HG02759 (cell line): ENCODE data around the gene KDM2B.
A peak's percentile ranks its signal among the peaks of the same experiment; 100 is the strongest.

Experiments
- ATAC-seq: cut with Tn5 transposase; IDR thresholded peaks from one replicate; pipeline ENCODE4 v1.9.1; 2021; ENCODE audit warnings: mild to moderate bottlenecking, moderate library complexity; ENCODE audit not compliant: unreplicated experiment

Gene KDM2B

GRCh38 chr12:121440768-121441167, 140.1 kb downstream of the KDM2B start:
- no peak for ATAC-seq

- no peak for ATAC-seq
Measured at GRCh38 chr12:121439715-121440114, 141.1 kb downstream of the KDM2B start.

DNA sequence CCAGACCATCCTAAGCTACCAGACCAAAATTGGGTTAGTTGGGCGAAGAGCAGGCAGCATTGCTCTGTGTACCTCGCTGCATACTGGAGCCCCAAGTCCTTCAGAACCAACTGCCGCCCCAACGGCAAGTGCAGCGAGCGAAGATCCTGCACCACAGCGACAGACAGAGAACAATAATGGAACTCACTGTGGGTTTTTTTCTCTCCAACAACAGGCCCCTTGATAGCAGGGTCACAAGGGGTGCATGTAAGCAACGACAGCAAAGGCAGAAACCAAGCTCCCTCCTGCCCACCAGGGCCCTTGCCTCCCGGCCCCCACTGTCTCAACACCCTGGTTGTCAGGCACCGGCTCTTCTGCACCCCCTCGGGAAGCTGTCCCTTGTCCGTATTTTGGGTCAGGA, 141.9 kb downstream of the KDM2B start:
- ATAC-seq, result no peak

DNA sequence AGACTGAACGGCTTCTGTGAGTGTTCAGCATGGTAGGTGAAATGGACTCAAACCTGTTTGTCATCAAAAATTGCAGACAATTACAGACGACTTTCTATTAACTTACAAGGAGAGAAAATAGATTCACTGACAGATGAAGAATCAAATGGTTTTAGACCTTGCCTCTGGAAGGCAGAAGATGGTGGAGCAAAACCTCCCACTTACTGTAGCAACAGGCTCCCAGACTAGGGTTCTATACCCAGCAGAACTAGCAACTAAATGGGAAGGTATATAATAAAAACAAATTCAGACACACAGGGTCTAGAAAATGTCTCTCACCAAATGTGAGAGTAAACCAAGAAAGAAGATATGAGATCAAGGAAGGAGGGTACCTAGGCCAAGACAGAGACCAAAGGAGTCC, 144.1 kb downstream of the KDM2B start:
- ATAC-seq, result no peak

DNA sequence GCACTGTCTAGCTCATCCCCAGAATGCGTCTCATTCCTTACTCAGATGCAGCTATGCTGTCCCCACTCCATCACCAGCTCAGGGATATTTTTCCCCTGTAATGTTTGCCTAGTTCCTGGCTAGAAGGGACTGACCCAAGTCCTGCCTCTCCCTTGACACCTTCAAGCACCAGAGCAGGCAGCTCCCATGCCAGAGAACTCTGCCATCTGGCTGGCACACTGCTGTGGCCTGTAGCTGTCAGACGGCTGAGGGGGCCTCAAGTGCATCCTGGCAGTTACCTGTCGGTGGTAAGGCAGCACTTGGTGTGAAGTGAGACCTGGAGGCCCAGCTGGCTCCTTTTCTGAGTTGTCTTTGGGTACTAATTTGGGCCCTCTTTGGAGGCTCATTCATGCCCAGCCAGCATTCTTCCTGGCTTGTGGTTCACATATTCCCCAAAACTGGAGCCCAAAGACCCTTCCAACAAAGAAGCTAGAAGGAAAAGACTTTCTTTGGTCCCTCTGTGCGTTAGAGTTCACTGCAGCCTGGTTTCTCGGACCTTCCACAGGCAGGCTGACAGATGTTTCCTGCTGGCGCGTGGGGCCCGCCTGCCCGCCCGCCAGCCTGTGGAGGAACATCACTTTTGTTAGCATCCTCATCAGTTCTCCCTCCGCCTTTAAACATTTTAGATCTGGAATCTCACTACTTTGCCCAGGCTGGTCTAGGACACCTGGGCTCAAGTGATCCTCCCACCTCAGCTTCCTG, 147.9 kb downstream of the KDM2B start:
- no peak for ATAC-seq

- ATAC-seq, result no peak
Measured at GRCh38 chr12:121430833-121431415, 149.9 kb downstream of the KDM2B start.

DNA sequence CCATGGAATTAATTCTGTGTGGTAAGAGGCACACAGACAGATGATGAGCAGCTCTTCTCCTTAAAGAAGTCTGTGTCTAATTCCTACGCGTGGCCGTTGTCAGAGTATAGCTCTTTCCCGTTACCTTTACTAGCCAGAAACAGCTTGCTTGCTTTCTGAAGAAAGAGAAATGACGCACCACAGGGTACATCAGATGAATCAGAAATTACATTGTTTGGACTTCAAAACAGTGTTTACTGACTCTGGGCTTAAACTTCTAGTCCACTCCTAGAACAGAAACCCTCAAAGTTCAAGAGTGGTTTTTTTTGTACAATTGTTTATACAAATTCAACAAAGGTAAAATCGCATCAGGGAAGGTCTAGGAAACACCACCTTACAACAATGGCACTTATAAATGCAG, 151.9 kb downstream of the KDM2B start:
- ATAC-seq, result no peak

GRCh38 chr12:121427556-121428050, 153.2 kb downstream of the KDM2B start:
- no peak for ATAC-seq

- ATAC-seq, result no peak
Measured at GRCh38 chr12:121424624-121424975, 156.2 kb downstream of the KDM2B start.

DNA sequence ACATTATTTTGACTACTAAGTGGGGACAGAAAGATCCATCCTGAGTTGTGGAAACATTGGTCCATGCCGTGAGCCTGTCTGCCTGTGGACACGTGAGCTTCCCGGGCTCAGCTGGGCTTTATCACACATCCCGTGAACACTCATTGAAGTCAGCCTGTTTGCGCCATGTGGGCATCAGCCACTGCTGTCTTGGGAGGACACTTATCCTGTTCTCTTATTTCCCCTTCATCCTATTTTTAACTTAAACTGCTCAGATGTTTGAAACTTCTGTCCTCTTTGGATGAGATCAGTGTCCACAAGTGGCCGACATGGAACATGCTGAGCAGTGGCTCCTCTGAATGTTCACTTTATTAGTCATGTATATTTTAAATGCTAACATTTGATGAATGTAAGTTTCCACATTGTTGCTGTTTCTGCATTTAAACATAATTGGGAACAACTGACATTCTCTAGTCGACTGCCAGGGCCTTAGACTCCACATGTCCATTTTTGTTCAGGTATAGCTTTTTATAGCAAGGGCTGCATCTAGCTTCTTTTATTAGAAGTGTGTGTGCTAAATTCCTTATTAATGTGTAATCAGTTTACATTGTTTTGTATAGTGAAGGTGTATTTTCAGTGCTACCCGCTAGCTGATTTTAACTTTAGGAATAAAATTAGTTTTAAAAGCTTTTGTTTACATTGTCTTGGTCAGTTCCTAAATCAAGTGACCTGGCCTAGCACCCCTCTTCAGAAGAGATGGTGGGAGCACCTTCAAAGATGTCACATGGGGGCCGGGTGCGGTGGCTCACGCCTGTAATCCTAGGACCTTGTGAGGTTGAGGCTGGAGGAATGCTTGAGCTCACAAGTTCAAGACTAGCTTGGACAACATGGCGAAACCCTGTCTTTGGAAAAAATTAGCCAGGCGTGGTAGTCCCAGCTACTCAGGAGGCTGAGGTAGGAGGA, 156.9 kb downstream of the KDM2B start:
- ATAC-seq, result no peak

DNA sequence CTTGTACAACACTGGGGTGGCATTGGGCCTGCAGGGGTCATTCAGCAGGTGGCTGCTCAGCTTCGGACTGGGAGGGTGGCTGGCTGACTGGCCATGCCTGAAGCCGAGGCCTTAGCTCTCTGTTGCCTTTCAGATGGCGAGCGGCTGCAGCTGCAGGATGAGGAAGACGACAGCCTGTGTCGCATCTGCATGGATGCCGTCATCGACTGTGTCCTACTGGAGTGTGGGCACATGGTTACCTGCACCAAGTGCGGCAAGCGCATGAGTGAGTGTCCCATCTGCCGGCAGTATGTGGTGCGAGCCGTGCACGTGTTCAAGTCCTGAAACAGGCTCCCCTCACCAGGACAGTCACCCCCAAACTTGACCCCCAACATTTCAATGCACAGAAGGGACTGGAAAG, 157.6 kb downstream of the KDM2B start:
- ATAC-seq, result no peak

DNA sequence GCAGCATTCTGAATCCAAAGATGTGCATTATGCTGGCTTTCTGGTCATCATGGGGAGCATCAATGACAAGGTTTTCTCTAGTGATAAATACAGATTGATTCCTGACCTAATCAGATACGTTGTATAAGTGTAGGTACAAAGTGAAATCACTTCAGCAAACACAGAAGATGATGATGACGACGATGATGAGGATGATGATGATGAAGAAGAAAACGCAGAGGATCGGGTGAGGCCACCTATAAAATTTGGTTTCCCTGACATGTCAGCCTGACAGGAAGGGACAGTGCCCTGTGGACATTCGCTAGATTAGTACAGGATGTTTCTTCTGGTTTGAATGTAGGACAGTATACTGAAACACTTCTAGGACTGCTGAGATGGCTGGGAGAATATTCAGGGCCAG, 160.7 kb downstream of the KDM2B start:
- no peak for ATAC-seq

GRCh38 chr12:121417847-121418246, 163.0 kb downstream of the KDM2B start:
- no peak for ATAC-seq

- ATAC-seq, result no peak
Measured at GRCh38 chr12:121413917-121414316, 166.9 kb downstream of the KDM2B start.

GRCh38 chr12:121405211-121405610, 175.6 kb downstream of the KDM2B start:
- ATAC-seq, result no peak

- ATAC-seq, result no peak
Measured at GRCh38 chr12:121404734-121405133, 176.1 kb downstream of the KDM2B start.

DNA sequence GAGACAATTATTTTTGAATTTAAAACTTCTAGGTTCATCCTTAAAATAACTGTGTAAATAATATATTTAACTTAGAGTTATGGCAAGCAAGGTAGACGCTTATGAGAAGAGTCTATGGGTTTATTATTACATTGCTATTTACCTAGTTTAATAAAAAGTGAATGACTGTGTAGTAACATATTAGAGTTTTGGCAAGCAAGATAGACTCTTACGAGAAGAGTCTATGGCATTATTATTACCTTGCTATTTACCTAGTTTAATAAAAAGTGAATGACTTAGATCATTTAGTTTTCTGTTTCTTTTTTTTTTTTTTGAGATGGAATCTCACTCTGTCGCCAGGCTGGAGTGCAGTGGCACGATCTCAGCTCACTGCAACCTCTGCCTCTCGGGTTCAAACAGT, 177.1 kb downstream of the KDM2B start:
- no peak for ATAC-seq

- peak; percentile 32 for ATAC-seq
Measured at GRCh38 chr12:121400332-121401139, 180.3 kb downstream of the KDM2B start.

DNA sequence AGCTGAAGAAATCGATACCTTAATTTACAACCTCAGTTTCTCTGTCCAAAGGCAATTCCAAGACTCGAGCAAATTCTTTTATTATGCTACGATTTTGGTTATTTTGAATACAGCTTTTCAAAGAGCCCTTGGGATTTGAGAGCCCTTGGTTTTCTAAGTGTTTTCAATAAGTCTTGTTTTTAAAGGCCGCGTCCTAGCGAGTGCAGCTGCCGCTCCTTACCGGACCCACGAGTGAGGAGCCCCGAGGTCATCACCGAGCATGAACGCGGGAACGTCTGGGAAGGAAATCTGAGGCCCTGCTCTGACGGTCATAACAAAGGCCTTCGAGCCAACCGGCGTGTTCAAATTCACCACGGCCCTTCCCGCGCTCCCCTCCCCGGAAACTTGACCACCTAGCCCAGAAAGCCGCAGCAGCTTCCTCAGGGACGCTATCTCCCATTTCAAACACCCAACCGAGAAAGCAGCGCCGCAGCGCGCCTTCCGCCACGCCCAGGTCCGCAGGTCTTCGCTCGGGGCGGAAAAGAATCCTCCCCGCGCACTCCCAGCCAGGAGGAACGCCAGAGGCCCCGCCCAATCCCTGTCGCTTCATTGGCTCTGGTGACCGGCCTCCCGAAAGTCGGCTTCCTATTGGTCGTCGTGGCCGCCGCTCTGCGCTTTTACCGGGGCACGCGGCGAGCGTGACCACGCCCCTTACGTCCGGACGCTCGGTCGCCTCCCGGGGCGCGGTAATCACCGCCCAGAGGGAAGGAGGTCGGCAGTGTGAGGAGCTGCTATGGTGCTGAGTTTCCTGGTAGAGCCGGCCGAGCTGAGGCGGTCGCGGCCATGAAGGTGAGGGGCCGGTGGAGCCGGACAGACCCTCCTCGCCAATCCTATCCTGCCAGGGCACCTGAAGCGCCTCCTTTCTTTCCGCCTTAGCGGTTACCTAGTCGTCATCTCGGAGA, 181.2 kb downstream of the KDM2B start, which contains the start of gene RNF34:
Gene RNF34 (plus strand): TSS at position 728 of the 941 bp plus-strand sequence. CDS start 95 bp downstream, at position 823.
- peak; percentile 89 for ATAC-seq
